Mucosa of descending colon (tissue), 3 donors: Measurements from ENCODE around the gene WNT3. TPM values are rescaled to one million over a fixed set of nuclear protein-coding genes. Genes with fewer than 3 reads are reported as not detected.

Source experiments
- ATAC-seq: fragments of 200-7000 bp; cut with Tn5 transposase; one replicate; pipeline ENCODE4 v1.9.1; 2020; ENCODE audit warnings: mild to moderate bottlenecking, moderate library complexity
- DNase-seq, 3 donors: peaks; one replicate each; pipeline ENCODE4 v3.0.0-alpha.2; 2020
- H3K36me3 ChIP-seq: fragments of 200-600 bp; one replicate; pipeline ENCODE4 v1.8.0; 2021; ENCODE audit warnings: low read depth, mild to moderate bottlenecking
- H3K4me1 ChIP-seq: fragments of 200-600 bp; one replicate; pipeline ENCODE4 v1.8.0; 2021; ENCODE audit warnings: low read depth, mild to moderate bottlenecking
- H3K4me3 ChIP-seq: fragments of 200-600 bp; one replicate; pipeline ENCODE4 v1.8.0; 2021; ENCODE audit warnings: mild to moderate bottlenecking
- H3K9me3 ChIP-seq: fragments of 200-600 bp; one replicate; pipeline ENCODE4 v1.8.0; 2021; ENCODE audit warnings: mild to moderate bottlenecking
- intact Hi-C, 2 donors: fragments of 100-400 bp; cut with DNase I in 1 of 2; cut with micrococcal nuclease in 1 of 2; formaldehyde crosslinking; loops; one replicate each; pipeline versions ENCODE4 v1.11.0 to v1.11.1; 2022; cut with DNase I, micrococcal nuclease
- total RNA-seq, 3 donors: library from RNA; stranded (reverse); fragmentation: NEBNext Ultra II Directional in 2 of 3; extraction: Animal tissue kit (Norgen Biotek cat#: 25700) in 2 of 3; gene quantifications; one replicate each; pipeline versions ENCODE4 v1.2.1 to v1.2.4, GENCODE V29; 2021 to 2023
- TF ChIP-seq, protein P1 (sequence below): fragments of 200-600 bp; IDR thresholded peaks from one replicate; pipeline ENCODE4 v1.8.0; 2022; ENCODE audit warnings: antibody characterized with exemption, mild to moderate bottlenecking
- donor health status: DM: no; HTN: no; CAD: no; lungs with moderate emphysema.
- donor health status: DM: no; HTN: no; CAD: no.
- donor health status: DM: no; HTN: yes; CAD: no.

WNT3 gene
- total RNA-seq, 3 donors from 2014 or later, result 0.29 to 1.1 (median 0.41) TPM

DNA sequence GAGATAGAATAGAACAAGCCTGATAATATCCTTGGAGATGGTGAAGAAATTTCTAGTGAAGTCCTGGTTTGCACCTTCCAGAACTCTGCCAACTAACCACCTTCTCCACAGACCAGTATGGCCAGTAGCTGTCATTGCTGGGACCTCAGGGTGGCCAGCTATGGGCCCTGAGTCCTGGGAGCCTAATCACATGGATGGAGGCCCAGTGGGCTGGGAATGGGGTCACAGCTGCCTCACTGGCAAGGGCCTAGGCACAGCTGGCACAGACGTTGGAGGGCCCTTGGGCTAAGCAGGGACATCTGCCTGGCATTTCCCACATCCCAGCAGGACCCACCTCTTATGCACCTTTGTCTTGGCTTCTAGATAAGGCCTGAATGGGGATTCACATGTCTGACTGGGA is 7.6 kb upstream of the WNT3 start:
- intact Hi-C loops, result no loop called here
- TF ChIP-seq, protein P1, sequence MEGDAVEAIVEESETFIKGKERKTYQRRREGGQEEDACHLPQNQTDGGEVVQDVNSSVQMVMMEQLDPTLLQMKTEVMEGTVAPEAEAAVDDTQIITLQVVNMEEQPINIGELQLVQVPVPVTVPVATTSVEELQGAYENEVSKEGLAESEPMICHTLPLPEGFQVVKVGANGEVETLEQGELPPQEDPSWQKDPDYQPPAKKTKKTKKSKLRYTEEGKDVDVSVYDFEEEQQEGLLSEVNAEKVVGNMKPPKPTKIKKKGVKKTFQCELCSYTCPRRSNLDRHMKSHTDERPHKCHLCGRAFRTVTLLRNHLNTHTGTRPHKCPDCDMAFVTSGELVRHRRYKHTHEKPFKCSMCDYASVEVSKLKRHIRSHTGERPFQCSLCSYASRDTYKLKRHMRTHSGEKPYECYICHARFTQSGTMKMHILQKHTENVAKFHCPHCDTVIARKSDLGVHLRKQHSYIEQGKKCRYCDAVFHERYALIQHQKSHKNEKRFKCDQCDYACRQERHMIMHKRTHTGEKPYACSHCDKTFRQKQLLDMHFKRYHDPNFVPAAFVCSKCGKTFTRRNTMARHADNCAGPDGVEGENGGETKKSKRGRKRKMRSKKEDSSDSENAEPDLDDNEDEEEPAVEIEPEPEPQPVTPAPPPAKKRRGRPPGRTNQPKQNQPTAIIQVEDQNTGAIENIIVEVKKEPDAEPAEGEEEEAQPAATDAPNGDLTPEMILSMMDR, result no peak
- no peaks in the 10 kb centered on the region for H3K36me3 ChIP-seq
- no peak for DNase-seq
- H3K4me3 ChIP-seq, result no peak overlapping the region
- no peaks in the 10 kb centered on the region for H3K4me1 ChIP-seq
- no peak for ATAC-seq
- no peaks in the 10 kb centered on the region for H3K9me3 ChIP-seq

DNA sequence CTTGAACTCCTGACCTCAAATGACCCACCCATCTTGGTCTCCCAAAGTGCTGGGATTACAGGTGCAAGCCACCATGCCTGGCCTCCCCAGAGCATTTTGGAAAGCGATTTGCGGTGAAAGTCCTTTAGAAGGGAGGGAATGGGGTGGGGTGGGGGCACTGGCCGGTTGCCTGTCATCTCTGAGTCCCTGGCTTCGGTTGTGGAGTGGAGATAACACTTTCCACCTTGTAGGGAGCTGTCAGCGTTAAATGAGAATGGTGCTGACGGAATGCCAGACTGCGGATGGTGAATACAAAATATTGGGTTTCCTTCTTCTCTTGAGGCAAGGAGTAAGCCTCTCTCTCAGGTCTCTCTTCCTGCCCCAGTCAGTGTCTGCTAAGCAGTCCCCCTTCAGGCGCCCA is 5.2 kb upstream of the WNT3 start:
- no peaks in the 10 kb centered on the region for H3K36me3 ChIP-seq
- DNase-seq, result no peak
- intact Hi-C loops, result no loop called here
- ATAC-seq, result no peak
- no peaks in the 10 kb centered on the region for H3K9me3 ChIP-seq
- TF ChIP-seq, protein P1, result no peak
- H3K4me3 ChIP-seq, result no peak overlapping the region
- peaks cover 10% of the 10 kb centered on the region for H3K4me1 ChIP-seq

- ATAC-seq (peak; percentile 54), DNase-seq (peak in 2 of 3 donors; percentile 42 to 51)
Measured at GRCh38 chr17:46822388-46822921, 4.0 kb upstream of the WNT3 start.

DNA sequence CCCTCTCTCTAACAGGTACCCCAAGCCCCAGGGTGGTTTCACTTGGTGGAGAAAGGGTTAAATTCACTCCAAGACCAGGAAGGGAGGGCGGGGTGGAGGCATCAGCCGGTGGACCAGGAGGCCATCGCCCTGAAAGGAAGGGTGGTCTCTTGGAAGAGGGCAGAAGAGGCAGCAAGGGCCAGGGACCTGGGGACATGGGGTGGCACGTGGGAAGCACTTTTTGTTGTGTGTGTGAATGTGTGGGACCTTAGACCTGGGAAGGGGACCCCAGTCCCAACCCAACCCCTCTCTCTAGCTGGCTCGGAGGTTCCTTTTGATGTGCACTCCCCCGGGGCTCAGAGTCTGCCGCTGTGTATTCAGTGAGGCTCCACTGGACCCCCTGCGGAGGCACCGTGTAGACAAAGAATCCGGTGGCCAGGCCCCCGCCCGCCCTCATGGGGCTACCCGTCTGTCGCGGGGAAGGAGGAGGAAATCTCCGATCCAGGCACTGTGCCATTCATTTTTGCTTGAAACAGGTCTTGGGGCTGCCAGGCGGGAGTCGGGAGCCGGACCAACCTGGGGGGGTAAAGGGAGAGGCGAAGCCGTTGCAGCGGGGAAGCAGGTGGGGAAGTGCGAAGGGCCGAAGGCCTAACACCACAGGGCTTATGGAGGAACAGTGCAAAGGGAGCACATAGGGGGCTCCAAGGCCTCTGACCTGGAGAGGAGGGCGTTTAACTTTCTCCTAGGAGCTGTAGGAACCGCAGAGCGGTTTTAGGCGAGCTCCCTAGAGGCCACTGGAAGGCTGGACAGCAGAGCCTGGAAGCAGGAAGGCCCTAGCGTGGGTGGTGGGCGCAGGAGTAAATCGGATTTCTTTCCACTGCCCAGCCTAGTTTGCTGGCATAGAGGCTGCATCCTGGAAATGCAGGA is 3.2 kb upstream of the WNT3 start:
- Histone ChIP-seq H3K4me1 (peaks cover 14% of the 10 kb centered on the region), H3K4me3 (no peak overlapping the region), H3K36me3 (no peaks in the 10 kb centered on the region), H3K9me3 (no peaks in the 10 kb centered on the region)
- TF ChIP-seq, protein P1, result no peak
- ATAC-seq (no peak), DNase-seq (no peak)
- intact Hi-C loops, result no loop called here

More at GRCh38 chr17:46822388-46822921, 4.0 kb upstream of the WNT3 start:
- Histone ChIP-seq H3K4me3 (no peak overlapping the region), H3K36me3 (no peaks in the 10 kb centered on the region), H3K9me3 (no peaks in the 10 kb centered on the region), H3K4me1 (peaks cover 14% of the 10 kb centered on the region)
- TF ChIP-seq, protein P1, result peak; percentile 38
- intact Hi-C loops, result no loop called here

DNA sequence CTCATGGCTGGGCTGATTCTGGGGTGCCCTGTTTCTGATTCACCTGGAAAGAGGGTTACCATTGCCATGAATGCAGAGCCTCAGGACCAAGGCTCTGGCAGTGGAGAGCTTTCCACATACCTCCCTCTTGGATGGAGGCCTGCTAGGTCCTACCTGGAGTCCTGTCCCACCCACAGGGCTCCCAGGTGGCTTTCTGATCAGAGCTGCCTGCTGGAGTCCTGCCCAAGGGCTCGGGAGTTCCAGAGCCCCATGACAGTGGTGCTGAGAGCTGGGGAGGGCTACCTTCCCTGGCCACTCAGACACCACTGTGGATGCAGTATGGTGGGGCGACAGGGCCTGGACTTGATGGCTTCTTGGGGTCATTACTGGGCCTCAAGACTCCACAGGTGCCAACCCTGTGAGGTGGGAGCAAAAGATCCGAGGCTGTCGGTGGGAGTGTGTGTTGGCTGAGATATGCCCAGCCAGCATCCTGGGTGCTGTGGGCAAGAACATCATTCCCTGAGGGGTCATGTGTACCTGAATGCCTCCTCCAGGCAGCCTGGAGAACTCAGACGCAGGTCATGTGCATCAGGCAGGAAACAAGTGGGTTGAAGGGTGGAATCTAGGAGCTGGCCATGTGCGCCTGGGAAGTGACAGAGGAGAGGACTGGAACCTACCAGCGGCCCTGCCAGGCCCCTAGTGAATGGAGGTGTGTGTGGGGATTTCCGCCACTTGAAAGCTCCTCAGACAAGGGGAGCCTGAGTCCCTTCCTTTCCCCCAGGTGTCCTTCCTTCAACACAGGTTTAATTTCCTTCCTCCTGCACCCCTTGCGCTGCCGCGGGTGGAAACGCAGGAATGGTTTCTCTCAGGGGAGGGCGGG is 2.3 kb upstream of the WNT3 start:
- Histone ChIP-seq H3K9me3 (no peaks in the 10 kb centered on the region), H3K4me3 (no peak overlapping the region), H3K36me3 (no peaks in the 10 kb centered on the region), H3K4me1 (peaks cover 14% of the 10 kb centered on the region)
- intact Hi-C loops, result no loop called here
- ATAC-seq, result no peak
- no peak for DNase-seq
- TF ChIP-seq, protein P1, result no peak
